GM21423 (cell line): ENCODE data around the gene TRPV5.
A peak's percentile ranks its signal among the peaks of the same experiment; 100 is the strongest.

ENCODE experiments used
- ATAC-seq: cut with Tn5 transposase; IDR thresholded peaks from one replicate; pipeline ENCODE4 v1.9.1; 2021; ENCODE audit warnings: mild to moderate bottlenecking, moderate library complexity; ENCODE audit not compliant: unreplicated experiment

TRPV5 gene

DNA sequence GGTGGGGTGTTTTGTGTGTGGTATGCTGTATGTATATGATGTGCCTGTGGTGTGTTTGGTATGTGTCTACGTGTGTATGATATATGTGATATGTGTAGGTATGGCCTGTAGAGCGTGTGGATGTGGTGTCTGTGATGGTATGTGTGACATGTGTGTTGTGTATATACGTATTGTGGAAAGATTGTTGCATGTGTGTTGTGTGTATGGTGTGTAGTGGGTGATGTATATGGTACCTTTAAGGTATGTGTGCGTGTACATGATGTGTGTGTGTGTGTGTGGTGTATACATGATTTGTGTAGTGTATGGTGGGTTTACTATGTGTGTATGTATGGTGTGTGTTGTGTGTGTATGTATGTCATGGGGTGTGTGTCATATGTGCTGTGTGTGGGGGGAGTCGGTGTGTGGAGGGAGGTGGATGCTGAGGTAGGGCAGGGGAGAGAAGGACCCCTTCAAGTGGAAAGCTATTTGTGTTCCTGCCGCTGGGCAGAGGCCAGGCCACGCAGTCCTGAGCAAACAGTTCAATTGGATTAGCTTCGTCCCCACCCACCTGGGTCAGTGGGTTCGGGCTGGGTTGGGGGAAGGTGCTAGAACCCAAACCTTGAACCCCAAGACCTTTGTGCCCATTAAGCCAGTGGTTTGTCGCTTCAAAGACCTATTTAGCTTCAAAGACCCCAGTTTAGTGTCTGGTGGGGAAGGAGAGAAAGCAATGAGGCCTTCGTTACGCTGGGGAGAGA is 46.1 kb downstream of the TRPV5 start:
- ATAC-seq: no peak

DNA sequence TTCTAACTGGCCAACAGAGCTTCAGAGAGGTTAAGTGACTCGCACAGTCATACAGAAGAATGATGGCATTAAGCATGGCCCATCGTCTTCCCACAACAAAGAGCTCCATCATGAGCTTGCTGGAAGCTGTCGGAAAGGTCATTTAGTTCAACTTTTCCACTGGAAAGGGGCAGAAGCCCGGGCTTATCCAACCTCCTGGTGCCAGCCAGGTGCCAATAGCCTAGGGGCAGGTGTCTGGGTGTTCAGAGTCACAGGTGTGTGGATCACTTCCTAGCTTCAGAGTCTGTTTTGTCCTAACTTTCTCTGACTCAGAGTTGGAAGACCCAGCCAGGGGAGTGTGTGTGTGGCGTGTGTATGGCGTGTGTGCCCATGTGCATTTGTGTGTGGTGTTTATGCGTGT is 46.7 kb downstream of the TRPV5 start:
- ATAC-seq: no peak

- no peak for ATAC-seq
Measured at GRCh38 chr7:142885311-142886230, 48.0 kb downstream of the TRPV5 start, which contains the start of gene TRPV6. Gene TRPV6 (minus strand): TSS chr7:142885745.

- no peak for ATAC-seq
Measured at GRCh38 chr7:142884286-142884640, 49.3 kb downstream of the TRPV5 start.

- no peak for ATAC-seq
Measured at GRCh38 chr7:142883571-142884285, 49.8 kb downstream of the TRPV5 start.

DNA sequence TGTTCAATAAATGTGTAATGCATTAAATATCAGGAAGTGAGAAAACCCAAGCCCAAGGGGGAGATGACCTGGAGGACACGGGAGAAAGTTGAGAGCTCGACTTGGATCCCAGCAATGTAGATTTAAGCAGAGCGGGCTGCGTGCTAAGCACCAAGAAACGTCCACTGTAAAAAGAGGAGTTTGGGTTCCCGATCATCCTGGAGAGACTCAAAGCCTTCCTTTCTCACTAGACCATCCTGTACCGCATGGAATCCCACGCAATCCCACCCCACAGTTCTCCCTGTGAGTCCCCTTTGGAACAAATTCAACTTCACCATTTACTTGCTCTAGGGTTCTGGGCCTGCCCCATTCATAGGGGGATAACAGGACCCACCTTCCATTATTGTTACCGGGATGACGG is 50.4 kb downstream of the TRPV5 start:
- no peak for ATAC-seq

DNA sequence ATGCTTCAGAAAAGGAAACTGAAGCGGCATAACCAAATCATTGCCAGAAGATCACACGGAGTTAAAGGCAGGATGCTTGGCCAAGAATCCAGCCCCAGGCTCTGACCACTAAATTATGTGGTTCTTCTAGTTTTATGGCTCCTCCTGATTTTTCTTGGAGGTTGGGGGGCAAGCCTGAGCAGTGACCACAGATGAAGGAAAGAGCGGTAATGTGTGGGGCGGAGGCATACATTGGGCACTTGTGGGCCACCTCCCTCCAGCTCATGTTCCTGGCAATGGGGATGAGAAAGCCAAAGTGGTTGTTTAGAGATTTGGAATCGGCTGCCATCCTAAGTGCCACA is 51.2 kb downstream of the TRPV5 start:
- no peak for ATAC-seq

DNA sequence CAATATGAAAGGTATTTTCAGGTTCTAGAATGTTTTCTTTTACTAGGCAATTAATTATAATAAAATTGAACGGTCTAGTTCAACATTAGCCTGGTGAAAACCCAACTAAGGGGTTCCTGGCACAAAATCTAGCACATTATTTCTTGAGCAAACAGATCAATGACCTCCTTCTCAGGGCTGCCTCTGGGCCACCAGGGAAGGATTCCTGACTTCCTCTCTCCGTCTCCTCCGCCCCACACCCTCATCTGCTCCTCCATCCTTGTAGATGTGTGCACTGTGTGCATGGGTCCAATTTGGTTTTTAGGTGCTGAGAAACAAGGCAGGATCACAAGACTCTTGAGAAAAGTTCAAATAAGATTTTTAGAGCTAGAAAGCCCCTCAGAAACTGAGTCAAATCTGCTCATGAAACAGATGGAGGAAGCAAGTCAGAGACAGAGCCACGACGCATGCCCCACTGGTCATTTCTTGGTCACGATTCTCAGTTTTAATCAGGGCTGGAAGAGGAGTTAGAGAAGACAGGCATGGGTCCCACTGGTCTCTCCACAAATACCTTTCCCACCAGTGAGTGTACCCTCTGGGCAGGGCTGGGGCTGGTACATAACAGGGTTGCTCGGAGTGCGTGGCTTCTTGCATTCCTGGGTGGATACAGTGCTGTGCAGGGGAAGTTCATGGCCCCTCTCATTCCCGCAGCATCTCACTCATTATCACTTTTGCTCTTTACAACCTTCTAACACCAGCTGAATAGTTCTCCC is 51.8 kb downstream of the TRPV5 start:
- no peak for ATAC-seq

DNA sequence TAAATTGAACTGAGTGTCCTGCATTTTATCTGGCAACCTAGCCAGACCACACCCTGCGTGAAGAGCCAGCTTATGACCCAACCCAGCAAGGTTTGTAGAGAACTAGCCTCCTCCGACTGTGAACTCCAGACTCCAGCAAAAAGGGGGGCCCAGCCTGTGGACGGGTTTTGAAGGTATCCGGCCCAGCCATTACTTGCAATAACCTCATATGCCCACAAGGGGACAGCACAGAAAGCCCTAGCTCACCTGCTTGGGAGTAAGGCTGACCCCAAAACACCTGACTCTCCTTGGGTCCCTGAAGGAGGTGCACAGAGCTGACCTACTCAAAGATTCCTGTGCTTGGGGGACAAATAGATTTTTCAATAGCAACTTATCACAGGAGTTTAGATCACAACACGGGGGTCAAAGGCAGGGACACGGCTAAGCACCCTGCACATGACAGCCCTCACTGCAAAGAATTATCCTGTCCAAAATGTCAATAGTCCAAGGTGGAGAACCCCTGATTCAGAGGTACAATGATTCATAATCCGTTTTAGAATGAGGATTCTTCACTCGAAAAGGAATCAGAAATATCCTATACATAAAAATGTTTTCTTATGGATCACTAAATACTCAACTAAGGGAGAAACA is 52.6 kb downstream of the TRPV5 start:
- ATAC-seq: peak; percentile 71

- ATAC-seq: no peak
Measured at GRCh38 chr7:142879060-142879459, 54.5 kb downstream of the TRPV5 start.

DNA sequence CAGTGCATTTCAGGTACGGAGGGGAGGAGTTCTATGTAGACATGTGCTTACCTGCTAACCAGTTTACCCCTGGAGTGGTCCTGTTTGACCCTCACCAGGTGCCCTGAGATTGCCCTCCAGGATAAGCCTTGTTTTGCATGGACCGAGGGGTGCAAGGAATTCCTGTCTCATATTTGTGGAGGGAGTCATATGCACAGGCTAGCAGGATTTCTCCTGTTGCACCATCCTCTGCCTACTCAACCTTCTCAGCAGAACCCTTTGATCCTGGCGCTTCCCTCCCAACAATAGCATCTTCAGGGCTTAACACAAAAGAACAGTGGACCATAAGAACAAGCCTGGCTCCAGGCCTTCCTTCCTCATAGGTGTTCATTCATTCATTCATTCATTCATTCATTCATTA is 55.2 kb downstream of the TRPV5 start:
- no peak for ATAC-seq

DNA sequence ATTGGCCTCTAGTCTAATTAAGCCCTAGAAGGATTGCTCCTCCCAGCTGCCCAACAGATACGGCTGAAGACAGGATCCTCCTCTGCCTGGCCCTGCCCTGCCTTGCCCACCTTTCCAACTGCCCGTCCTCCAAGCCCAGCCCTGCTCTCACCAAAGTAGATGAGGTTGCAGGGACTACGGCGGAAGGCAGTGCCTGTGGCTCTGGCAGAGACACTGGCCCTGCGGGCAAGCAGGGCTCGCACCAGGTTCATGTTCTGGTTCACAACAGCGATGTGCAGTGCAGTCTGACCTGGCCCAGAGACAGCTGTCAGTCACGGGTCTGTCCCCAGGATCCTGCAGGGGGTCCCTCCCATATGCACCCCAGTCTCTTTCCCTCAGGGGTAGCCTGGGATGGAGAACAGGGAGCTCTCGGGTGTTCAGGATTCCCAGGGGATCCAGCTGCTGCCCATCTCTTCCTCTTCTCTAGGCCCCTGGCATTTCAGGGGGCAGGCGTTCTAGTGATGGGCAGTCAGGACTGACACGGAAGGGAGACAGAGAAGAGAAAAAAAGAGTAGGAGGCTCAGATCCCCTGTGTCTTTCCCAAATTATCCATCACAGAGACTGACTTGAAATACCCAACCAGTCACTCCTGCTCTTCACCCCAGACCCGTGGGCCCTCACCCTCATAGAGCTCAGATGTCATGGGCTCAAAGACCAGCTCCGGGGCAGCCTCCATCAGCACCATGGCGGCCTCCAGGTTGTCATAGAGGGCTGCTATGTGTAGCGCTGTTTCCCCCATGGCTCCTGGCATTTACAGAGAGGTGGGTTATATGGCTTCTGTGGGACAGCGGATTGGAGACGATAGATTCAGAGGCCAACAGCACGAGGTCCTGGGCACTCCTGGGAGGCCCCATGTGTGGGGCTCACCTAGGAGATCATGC is 56.3 kb downstream of the TRPV5 start:
- ATAC-seq: no peak

DNA sequence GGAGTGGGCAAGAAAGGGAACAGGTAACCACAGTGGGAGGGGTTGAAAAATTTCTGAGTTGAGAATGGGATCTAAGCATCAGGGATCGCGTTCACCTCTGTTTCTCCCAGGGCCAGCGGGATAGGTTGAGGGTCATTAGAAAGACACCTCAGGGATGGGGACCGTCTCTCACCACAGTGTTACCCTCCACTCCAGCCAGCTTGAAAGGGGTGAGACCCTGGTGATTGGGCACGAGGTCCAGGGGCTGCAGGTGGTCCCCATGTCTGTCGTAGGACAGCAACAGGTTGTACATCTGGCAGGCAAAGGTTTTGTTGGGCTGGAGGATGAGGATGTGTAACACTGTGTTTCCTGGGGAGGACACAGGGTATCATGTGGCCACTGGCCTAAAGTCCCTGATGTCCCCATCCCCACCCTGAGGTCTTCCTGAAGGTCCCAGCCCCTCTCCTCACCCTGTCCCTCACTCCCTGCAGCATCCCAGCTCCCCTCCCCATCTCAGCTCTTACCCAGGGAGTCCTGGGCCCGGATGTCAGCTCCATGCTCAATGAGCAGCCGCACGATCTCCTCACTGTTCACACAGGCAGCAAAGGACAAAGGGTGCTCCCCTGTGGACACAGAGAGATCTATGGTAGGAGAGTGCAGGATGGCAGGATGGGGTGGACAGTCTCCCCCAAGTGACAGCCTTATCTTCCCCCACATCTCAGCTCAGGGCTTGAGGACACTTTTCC is 57.1 kb downstream of the TRPV5 start:
- ATAC-seq: no peak

DNA sequence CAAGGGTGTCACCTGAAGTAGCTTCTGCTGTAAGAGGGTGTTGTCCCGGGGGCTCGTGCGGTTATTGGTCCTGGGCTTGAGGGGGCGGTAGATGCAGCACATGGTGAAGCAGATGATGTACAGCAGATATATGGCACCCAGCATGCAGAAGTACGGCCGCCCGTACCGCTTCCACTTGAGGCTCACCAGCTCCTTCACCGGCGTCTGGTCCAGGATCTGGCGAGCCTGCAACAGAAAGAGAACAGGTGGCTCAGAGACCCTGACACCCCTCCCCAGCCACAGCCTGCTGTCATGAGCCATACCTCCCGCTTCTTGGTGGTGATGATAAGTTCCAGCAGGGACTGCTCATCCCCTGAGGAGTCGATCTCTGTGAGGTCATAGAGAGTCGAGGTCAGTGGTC is 58.1 kb downstream of the TRPV5 start:
- no peak for ATAC-seq

DNA sequence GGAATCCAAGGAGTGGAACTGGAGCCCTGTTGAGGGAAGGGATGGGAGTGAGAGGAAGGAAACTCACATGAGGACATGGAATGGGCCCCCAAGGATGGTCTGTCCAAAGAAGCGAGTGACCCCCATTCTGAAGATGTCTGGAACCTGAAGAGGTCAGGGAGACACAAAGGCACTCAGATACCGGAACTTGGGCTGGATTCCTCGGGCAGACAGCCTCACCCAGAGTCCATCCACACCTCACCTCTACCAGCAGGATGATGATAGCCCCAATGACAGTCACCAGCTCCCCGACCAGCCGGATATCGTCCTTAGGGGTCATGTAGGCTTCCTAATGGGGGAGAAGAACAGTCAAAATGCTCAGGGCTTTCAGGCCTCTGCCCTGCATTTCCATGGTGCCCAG is 58.7 kb downstream of the TRPV5 start:
- ATAC-seq: no peak

GRCh38 chr7:142874409-142874808 is 59.1 kb downstream of the TRPV5 start:
- no peak for ATAC-seq

DNA sequence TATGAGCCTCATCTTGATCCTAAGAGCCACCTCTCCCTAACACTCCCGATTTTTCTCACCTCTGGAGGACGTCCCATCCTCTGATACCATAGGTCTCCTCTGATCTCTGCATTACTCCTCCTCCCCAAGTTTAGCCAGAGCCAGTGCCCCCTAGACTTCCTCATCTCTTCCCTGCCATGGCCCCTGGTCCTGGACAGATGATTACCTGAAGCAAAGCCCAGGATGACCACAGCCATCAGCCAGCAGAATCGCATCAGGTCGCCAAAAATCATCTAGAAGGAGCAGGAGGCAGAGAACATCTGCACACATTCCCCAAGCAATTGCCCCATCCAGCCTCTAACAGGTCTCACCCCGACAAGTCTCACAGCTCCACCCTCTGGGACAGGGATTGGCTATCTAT is 59.7 kb downstream of the TRPV5 start:
- no peak for ATAC-seq

DNA sequence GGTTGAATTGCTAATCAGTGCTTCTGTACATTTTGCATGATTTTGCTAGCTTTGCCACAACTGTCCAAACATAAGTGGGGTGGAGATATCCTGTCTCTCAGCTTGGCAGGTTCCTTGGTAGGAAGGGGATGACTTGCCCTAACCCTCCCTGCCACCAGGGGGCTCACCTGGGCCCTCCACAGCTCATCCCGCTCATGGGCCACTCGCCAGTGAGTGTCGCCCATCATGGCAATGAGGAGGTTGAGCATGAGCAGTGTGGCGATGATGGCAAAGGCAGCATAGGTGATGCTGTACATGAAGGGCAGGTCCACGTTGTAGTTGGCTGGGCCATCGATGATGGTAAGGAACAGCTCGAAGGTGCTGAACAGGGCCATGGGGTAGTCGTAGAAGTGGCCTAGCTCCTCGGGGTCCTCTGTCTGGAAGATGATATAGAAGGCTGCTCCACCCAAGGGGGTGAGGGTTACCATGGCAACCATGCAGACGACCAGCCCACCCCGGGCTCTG is 60.2 kb downstream of the TRPV5 start:
- ATAC-seq: no peak
